ENCODE data around the gene TBL1Y. TPM values are rescaled to one million over a fixed set of nuclear protein-coding genes. Genes with fewer than 3 reads are reported as not detected.

The TBL1Y gene
- polyA plus RNA-seq, 3 donors, result not detected

DNA sequence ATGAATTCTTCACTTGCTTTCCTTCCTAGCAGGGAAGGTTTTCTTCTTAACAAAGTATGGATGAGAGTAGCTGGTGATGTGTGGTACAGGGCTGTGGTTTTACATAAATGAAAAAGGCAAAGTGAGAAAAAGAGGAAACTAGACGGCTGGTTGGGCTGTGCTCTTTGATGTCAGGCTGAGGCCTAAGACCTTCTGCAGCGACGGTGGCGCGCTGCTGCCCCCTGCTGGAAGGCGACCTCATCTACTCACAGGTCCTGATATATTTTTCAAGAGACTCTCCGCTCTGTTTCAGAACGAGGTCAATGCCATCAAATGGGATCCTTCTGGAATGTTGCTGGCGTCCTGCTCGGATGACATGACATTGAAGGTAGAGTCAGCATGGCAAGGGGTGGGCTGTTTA is 175.1 kb downstream of the TBL1Y start:
- Mint-ChIP-seq H3K27me3 (ENCODE audit: low read depth in 3 of 3) (peaks cover 0 to 3% (median 1%) of the 10 kb centered on the region in 3 donors), H3K36me3 (no peaks in the 10 kb centered on the region), H3K4me1 (peaks cover 5% of the 10 kb centered on the region), H3K9me3 (no peaks in the 10 kb centered on the region), H3K27ac (no peak overlapping the region), H3K4me3 (no peak overlapping the region)
- Histone ChIP-seq H3K79me2 (ENCODE audit: insufficient read depth, low read length) (no peaks in the 10 kb centered on the region), H2AFZ (ENCODE audit: insufficient read depth, low read depth, low read length, poor library complexity, severe bottlenecking) (no peak overlapping the region), H3K27me3 (ENCODE audit: control insufficient read depth in 2 of 2, insufficient read depth in 2 of 2, low read length in 2 of 2) (no peaks in the 10 kb centered on the region), H3K9me3 (replicated peaks in 1 of 2; ENCODE audit: control insufficient read depth in 1 of 2, insufficient read depth in 1 of 2, low read length in 2 of 2) (no peaks in the 10 kb centered on the region), H3K27ac (ENCODE audit: low read depth in 1 of 2, low read length in 2 of 2) (no peak overlapping the region), H3K4me3 (replicated peaks in 1 of 3; ENCODE audit: low read depth in 2 of 3, low read length in 3 of 3) (no peak overlapping the region), H3K4me1 (ENCODE audit: control insufficient read depth in 1 of 2, insufficient read depth in 2 of 2, low read length in 2 of 2) (no peaks in the 10 kb centered on the region), H3K9ac (ENCODE audit: insufficient read depth, low read length, poor library complexity, severe bottlenecking) (no peak overlapping the region), H4K20me1 (ENCODE audit: insufficient read depth, low read length) (no peaks in the 10 kb centered on the region), H3K4me2 (replicated peaks; ENCODE audit: extremely low read depth, low read length, poor library complexity, severe bottlenecking) (no peak overlapping the region), H3K36me3 (replicated peaks in 1 of 2; ENCODE audit: control insufficient read depth in 1 of 2, insufficient read depth in 2 of 2, low read length in 2 of 2) (no peaks in the 10 kb centered on the region)
- TF ChIP-seq, protein P1, sequence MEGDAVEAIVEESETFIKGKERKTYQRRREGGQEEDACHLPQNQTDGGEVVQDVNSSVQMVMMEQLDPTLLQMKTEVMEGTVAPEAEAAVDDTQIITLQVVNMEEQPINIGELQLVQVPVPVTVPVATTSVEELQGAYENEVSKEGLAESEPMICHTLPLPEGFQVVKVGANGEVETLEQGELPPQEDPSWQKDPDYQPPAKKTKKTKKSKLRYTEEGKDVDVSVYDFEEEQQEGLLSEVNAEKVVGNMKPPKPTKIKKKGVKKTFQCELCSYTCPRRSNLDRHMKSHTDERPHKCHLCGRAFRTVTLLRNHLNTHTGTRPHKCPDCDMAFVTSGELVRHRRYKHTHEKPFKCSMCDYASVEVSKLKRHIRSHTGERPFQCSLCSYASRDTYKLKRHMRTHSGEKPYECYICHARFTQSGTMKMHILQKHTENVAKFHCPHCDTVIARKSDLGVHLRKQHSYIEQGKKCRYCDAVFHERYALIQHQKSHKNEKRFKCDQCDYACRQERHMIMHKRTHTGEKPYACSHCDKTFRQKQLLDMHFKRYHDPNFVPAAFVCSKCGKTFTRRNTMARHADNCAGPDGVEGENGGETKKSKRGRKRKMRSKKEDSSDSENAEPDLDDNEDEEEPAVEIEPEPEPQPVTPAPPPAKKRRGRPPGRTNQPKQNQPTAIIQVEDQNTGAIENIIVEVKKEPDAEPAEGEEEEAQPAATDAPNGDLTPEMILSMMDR (IDR thresholded peaks at IDR 0.05), result peak; percentile 64
- WGBS (ENCODE audit: insufficient coverage), result no CpG with 5 or more reads among the region's 10 CpGs
- DNase-seq, result peak in 2 of 3 donors; percentile 43 to 53
- intact Hi-C loops (cut with micrococcal nuclease), result loop anchor here in 1 of 2 donors (10.0 kb wide), 1 partner anchor 121 kb away; no protein-coding TSS in a partner anchor

DNA sequence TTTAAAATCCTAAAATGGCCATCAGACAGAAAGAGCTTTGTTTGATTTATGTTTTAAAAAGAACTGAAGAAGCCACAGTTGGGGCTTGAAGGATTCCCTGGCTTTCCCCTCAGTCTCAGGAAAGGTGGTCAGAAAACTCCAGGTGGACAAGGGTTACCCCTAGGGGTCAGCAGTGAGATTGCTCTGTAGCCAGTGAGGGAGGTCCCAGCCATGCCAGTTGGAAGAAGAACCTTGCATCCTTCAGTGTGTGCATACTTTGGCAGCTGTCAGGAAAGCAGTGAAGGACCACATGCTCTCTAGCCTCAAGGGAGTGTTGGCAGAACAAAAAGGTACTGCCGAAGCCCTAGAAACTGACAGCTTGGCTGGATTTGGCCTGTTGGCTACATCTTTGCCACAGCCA is 182.3 kb downstream of the TBL1Y start:
- intact Hi-C loops (cut with micrococcal nuclease), result no loop called here
- no peak overlapping the region for H3K4me2 ChIP-seq (replicated peaks; ENCODE audit: extremely low read depth, low read length, poor library complexity, severe bottlenecking)

More for the DNA sequence above, 182.3 kb downstream of the TBL1Y start:
- H3K9me3 ChIP-seq (replicated peaks in 1 of 2; ENCODE audit: control insufficient read depth in 1 of 2, insufficient read depth in 1 of 2, low read length in 2 of 2), result no peaks in the 10 kb centered on the region
- H3K4me3 ChIP-seq (replicated peaks in 1 of 3; ENCODE audit: low read depth in 2 of 3, low read length in 3 of 3), result no peak overlapping the region
- no CpG with 5 or more reads among the region's 1 CpG for WGBS (ENCODE audit: insufficient coverage)
- Mint-ChIP-seq H3K27me3 (ENCODE audit: low read depth in 3 of 3) (peaks cover 0 to 1% (median under 1%) of the 10 kb centered on the region in 3 donors), H3K4me3 (no peak overlapping the region), H3K9me3 (no peaks in the 10 kb centered on the region), H3K36me3 (no peaks in the 10 kb centered on the region), H3K27ac (no peak overlapping the region), H3K4me1 (no peaks in the 10 kb centered on the region)
- DNase-seq, result no peak
- H3K4me1 ChIP-seq (ENCODE audit: control insufficient read depth in 1 of 2, insufficient read depth in 2 of 2, low read length in 2 of 2), result no peaks in the 10 kb centered on the region
- no peaks in the 10 kb centered on the region for H3K27me3 ChIP-seq (ENCODE audit: control insufficient read depth in 2 of 2, insufficient read depth in 2 of 2, low read length in 2 of 2)
- H2AFZ ChIP-seq (ENCODE audit: insufficient read depth, low read depth, low read length, poor library complexity, severe bottlenecking), result no peak overlapping the region
- TF ChIP-seq, protein P1 (IDR thresholded peaks at IDR 0.05), result no peak
- H4K20me1 ChIP-seq (ENCODE audit: insufficient read depth, low read length), result no peaks in the 10 kb centered on the region
- H3K27ac ChIP-seq (ENCODE audit: low read depth in 1 of 2, low read length in 2 of 2), result no peak overlapping the region
- H3K79me2 ChIP-seq (ENCODE audit: insufficient read depth, low read length), result no peaks in the 10 kb centered on the region
- H3K9ac ChIP-seq (ENCODE audit: insufficient read depth, low read length, poor library complexity, severe bottlenecking), result no peak overlapping the region
- no peaks in the 10 kb centered on the region for H3K36me3 ChIP-seq (replicated peaks in 1 of 2; ENCODE audit: control insufficient read depth in 1 of 2, insufficient read depth in 2 of 2, low read length in 2 of 2)

All from CD14-positive monocyte (primary cell).